GM21529 (cell line): Measurements from ENCODE around the gene TBX21.
"Not testable (repeated sequence)": the region's sequence is repeated elsewhere in the genome, so short reads cannot be mapped to it uniquely, and the experiment has no call there.

Experiments
- ATAC-seq: cut with Tn5 transposase; IDR thresholded peaks from one replicate; pipeline ENCODE4 v1.9.1; 2021; ENCODE audit not compliant: unreplicated experiment

Gene TBX21

DNA sequence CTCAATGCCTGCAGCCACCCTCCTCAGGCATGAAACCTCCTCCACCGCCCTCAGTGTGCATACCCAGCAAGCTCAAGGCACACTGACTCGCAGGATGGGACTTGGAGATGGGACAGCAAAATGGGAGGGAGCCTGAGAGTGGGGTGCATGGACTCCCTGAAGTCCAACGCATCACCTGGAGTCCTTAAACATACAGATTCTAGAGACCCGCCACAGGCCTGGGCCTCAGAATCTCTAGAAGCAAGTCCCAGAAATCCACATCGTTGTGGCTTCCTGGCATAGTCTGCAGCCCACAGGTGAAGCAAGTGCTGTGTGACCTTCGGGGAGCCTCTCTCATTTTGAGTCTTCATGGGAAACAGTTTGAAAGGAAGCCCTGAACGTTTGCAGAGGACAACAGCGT lies 3.6 kb upstream of the TBX21 start:
- ATAC-seq, result no peak

DNA sequence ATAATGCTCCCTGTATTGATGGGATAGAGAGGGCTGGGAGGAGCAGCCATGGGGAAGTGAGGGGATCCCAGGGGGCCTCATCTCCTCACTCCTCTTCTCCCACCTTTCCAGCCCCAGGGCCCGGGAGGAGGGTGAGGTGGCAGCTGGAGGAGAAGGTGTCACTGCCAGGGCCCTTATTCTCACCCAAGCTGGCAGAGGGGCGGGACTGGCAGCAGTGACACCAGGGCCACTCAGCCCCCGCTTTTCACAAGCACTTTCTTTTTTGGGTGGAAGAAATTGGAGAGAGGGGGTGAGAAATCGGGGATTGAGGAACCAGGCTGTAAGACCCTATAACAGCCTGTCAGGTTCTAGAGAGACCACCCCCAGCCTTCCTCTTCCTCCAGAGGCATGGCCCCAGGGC lies 2.4 kb upstream of the TBX21 start:
- no peak for ATAC-seq

DNA sequence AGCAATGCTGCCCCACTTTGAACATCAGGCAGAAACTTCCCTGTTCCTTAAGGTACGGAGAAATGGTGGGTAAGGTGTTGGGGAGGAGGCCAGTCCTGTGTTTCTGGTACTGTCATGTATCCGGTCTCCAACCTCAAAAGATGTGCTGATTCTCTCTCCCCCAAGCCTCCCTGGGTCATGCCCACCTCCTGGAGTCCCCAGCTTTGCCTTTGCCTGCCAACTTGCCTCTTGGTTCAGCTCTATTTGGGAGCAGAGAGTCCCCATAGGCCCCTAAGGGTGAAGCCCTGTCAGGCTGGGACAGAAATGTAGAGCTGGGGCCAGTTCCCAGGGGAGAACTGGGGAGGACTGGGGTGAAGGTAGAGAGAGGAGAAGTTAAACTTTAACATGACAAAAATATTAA lies 1.6 kb upstream of the TBX21 start:
- no peak for ATAC-seq

DNA sequence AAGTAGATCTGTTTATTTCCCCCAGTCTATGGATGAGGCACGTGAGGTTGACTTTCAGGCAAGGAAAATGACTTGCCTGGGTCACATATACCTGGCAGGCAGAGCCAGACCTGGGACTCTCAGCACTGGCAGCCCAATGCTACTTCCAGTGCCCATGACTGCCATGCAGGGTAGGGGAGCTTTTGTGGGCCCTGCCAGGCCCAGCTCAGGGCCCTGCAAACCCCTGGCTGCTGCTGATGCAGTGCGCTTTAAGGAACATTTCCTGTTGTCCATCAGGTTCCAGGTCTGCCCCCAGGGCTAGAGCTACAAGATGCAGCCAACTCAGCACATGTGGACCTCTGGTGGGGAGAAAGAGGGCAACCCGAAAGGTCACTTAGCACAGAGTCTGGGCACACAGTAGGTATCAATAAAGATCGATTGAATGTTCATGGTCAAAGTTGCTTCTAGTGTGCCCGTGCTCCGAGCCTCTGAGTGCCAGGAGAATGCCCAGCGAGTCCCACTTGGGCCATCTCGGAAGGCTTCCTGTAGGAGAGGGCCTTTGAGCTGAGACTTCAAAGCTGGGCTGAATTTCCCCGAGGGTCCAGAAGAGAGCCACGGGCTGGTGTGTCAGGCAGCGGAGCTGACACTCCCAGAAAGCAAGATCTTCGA lies 513 bp upstream of the TBX21 start:
- ATAC-seq, result no peak

DNA sequence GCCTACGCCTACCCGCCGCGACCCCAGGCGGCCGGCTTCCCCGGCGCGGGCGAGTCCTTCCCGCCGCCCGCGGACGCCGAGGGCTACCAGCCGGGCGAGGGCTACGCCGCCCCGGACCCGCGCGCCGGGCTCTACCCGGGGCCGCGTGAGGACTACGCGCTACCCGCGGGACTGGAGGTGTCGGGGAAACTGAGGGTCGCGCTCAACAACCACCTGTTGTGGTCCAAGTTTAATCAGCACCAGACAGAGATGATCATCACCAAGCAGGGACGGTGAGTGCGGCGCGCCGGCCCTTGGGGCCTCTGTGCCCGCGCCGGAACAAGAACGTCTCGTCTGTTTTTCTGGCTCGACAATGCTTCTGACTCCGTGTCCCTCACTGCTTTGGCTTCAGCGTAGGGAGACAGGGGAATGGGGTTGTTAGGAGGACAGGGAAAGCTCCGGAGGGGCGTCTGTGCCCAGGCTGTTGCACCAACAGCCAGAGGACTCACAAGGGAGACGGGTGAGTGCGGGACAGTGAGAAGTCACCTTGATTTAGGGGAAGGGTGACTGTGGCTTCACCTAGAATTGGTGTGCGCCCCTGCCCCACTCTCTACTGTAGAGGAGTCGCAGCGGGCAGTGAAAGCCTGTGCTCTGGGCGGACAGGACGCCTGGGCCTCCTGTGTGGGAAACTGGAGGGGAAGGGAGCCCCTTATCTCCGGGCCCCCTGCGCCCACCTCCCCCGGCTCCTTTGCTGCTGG lies 806 bp downstream of the TBX21 start:
- ATAC-seq, result peak; percentile 26

DNA sequence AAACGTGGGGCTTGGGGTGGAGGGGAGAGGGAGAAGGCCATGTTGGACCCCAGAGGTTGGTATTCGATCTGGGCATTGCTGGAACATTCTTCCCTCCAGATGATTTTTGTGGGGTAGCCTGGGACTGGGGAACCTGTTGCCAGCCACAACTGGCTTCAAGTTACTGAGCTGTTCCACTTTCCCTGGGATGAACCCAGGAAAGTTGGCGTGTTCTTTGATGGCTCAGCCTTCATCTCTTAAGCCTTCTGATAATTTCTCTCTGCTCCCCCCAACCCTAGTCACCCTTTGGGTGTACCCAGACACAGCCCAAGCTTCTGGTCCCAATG lies 2.1 kb downstream of the TBX21 start:
- no peak for ATAC-seq

DNA sequence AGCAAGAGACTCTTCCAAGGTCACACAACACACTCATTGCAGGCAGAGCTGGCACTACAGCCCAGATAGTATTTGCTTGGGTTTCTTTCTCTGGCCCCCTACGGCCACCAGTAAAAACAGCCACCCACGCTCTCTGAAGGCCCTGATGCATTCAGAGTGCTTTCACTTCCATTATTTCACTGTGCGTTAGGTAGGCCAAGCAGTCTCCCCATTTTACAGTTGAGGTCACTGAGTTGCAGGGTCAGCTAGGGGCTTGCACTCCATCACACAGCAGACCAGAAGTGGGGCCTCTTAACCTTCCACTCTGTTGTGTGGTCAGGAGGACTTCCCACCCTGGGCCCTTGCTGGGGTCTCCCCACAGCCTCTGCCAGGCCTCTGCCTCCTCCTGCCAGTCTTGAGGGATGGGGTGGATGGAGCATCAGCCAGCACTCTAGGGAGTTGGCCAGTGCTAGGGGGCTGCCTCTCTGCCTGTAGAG lies 2.5 kb downstream of the TBX21 start:
- ATAC-seq, result peak; percentile 53

DNA sequence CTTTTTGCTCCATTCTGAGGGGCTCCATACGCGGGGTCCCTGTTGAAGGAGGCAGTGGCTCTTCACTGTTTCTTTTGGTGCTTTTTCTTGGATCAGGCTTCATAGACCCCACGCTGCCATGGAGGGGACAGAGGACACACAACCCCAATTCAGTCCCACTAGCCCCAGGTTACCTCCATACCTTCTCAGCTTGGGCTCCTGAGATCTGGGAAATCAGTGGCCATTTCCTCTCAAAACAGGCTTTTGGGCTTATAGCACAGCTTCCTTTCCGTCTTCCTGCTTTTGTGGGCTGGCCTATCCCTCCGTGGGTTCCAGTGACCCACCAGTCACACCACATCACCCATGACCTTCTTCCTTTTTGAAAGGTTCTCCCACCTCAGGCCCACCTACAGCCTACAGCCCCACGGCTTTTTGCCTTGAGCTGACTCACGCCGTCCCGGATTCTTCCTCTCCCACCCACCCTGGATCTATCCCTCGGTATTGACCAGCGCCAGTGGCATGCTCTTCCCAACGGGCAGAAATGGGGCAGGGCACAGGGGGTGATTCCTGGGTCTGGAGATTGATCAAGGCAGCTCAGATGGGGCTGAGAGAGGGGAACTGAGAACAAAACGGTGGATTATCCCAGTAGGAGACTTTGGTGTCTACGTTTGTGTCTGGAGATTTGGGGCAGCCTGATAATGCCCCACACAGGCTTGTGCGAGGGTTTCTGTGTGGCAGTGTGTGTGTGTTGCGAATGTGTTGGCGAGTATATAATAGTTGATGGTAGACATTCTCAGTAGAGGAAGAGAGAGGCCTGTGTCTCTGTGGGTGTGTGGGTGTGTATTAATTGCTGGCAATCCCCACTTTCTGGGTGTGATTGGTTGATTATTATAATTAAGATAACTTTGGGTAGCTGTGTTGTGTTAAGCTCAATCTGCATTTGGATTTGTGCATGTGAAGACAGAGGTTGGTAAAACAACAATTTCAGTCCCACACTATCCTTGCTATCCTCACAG lies 3.8 kb downstream of the TBX21 start:
- no peak for ATAC-seq

DNA sequence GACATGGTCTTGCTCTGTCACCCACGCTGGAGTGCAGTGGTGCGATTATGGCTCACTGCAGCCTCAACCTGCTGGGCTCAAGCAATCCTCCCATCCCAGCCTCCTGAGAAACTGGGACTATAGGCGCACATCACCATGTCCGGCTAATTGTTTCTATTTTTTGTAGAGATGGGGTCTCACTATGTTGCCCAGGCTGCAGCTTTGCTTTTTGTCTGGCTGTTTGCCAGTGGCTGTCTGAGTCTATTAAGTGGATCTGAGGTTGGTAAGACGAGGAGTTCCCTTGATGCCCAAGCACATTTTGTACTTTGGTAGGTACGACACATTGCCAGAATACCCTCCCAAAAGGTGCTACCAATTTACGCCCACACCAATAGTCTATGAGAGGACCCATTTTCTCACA lies 5.1 kb downstream of the TBX21 start:
- ATAC-seq, result no peak

DNA sequence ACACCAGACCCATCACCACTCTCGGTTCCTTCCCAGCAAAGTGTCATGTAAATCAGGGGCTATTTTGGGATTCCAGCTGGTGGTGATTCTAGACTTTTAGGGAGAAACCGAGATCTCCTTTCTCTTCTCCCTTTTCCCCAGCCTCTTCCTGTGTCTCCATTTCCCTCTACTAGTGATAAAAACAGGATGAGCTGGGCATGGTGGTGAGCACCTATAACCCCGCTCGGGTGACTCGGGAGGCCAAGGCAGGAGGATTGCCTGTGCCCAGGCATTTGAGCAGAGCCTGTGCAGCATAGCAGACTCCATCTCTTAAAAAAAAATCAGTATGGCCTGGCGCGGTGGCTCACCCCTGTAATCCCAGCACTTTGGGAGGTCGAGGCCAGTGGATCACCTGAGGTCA lies 6.1 kb downstream of the TBX21 start:
- no peak for ATAC-seq

DNA sequence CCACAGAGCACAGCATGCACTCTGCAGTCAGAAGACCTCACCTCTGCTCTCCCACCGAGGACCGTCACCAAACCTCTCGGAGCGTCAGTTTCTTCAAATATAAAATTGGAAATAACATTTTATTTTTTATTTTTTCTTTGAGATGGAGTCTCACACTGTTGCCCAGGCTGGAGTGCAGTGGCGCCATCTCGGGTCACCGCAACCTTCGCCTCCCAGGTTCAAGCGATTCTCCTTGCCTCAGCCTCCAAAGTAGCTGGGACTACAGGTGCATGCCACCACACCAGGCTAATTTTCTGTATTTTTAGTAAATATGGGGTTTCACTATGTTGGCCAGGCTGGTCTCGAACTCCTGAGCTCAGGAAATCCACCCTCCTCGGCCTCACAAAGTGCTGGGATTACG lies 6.9 kb downstream of the TBX21 start:
- ATAC-seq, result not testable (repeated sequence)

DNA sequence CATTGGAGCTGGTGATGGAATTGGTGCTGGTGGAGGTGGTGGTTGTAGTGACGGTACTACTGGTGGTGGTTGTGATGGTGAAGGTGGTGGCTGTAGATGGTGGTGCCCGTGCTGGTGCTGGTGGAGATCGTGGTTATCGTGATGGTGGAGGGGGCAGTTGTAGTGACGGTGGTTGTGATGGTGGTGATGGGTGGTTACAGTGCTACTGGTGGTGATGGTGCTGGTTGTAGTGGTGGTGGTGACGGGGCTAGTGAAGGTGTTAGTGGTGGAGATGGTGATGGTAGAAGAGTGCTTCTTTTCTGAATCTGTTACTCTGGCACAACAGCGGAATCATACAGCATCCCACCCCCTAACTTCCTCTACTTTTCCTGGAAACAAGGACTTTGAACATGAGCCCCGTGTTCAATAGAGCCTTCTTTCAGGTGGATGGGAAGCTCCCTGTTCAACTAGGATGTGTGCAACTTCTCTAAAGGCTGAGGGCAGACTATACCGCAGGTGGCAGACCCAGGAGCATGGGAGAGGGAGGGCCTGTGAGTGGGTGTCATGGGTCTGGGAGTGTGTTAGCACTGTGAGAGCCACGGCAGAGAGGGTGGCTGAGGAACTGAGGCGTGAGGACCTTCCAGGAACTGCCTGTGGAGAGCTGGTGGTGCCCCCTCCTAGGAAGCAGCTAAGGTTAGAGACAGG lies 8.2 kb downstream of the TBX21 start:
- ATAC-seq, result no peak

DNA sequence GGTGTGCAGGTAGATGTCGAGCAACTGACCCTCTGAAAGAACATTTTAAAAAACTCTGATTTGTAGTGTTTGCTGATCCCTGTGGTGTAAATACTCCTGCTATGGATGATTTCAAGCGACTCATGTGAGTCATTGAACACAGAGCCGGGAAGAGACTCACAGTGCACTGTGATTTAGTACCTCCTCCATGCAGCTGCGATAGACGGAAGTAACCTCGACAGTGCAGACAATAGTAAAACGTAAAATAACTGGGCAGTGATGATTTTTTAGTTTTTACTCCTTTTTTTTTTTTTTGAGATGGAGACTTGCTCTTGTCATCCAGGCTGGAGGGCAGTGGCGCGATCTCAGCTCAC lies 8.7 kb downstream of the TBX21 start:
- no peak for ATAC-seq

DNA sequence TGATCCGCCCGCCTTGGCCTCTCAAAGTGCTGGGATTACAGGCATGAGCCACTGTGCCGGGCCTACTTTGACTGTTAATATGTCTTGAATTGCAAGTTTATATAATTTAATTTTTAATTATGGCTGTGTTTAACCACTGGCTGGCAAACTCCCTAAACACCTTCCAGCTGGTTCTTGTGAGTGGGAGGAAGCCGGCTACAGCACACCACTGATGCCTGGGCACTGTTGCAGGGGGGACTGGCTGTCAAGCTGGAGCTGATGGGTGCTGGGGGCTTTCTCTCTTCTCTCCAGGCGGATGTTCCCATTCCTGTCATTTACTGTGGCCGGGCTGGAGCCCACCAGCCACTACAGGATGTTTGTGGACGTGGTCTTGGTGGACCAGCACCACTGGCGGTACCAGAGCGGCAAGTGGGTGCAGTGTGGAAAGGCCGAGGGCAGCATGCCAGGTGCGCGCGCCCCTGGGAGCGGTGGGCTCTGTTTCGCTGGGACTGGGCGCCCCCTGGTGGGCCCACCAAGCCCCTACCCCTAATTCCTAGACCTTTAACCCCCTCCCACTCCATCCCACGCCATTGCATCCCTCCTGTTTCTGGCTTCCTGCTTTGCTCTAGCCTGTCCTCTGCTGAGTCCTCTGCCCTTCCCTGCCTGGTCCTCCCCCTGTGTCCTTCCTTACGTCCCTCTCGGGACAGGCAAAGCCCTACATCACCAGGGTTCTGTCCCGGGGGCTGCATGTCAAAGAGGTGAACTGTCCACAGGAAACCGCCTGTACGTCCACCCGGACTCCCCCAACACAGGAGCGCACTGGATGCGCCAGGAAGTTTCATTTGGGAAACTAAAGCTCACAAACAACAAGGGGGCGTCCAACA lies 9.5 kb downstream of the TBX21 start:
- ATAC-seq, result no peak

DNA sequence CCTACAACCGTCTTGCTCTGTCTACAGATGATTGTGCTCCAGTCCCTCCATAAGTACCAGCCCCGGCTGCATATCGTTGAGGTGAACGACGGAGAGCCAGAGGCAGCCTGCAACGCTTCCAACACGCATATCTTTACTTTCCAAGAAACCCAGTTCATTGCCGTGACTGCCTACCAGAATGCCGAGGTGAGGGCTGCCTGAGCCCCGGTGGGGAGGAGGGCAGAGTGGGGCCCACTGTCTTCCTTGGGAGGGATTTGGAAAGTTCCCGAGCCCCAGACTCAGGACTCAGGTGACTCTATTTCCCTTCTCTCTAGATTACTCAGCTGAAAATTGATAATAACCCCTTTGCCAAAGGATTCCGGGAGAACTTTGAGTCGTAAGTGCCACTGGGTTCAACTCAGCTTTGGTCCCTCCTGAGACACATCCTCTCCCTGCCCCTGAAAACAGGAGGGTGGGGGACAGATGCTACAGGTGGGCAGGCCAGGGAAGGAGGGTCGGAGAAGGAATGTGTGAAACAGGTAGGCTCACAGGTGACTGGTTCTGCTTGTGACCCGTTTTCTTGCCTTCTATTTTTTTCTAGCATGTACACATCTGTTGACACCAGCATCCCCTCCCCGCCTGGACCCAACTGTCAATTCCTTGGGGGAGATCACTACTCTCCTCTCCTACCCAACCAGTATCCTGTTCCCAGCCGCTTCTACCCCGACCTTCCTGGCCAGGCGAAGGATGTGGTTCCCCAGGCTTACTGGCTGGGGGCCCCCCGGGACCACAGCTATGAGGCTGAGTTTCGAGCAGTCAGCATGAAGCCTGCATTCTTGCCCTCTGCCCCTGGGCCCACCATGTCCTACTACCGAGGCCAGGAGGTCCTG lies 11.4 kb downstream of the TBX21 start:
- ATAC-seq, result no peak

DNA sequence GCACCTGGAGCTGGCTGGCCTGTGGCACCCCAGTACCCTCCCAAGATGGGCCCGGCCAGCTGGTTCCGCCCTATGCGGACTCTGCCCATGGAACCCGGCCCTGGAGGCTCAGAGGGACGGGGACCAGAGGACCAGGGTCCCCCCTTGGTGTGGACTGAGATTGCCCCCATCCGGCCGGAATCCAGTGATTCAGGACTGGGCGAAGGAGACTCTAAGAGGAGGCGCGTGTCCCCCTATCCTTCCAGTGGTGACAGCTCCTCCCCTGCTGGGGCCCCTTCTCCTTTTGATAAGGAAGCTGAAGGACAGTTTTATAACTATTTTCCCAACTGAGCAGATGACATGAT lies 12.0 kb downstream of the TBX21 start:
- ATAC-seq, result no peak

DNA sequence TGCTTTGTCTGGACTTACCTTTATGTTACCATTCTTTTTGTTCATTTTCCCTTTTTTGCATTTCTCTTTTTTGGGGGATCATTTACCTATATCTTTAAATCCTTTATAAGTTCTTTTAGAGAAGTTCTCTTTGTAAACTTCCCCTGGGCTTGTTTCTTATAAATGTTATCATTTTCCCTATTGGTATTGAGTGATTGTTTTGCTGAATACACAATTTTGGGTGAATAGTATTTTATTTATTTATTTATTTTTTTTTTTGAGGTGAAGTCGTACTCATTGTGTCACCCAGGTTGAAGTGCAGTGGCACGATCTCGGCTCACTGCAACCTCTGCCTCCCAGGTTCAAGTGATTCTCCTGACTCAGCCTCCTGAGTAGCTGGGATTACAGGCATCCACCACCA lies 18.4 kb downstream of the TBX21 start:
- no peak for ATAC-seq

DNA sequence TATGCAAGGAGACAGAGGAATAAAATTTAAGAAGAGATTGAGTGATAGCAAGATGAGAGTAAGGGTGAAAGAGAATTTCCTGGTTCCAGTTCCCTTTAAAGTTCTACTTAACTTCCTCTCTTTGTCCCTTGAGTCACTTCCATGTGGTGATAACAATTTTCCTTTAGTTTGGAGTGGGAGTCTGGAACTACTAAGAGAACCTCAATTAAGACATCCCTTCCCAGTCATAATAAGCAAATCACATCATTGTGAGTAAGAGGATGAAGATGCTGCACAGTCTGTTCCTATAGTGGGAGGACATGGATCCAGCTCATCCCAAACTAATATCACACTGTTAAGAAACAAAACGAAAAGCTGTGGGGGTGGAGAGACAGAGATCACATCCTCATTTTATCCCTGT lies 24.4 kb downstream of the TBX21 start:
- ATAC-seq, result no peak

DNA sequence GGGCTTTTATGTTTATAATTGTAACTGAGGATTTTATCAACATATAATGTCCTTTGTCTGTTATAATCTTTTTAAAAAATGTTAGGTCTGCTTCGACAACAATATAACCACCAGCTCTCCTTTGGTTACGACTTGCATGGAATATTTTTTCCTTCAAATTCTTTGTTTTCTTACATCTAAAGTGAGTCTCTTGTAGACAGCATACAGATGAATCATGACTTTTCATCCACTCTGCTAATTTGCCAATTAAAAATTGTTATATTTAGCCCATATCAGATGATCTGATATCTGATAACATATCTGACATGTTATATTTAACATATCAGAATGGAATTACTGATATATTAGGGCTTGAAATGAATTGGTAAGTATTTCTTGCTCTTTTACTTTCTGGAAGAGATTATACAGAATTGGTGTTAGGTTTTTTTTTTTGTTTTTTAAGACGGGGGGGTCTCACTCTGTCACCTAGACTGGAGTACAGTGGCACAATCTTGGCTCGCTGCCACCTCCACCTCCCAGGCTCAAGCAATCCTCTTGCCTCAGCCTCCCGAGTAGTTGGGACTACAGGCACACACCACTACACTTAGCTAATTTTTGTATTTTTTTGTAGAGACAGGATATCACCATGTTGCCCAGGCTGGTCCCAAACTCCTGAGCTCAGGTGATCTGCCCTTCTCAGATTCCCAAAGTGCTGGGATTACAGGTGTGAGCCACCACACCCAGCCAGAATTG lies 27.5 kb downstream of the TBX21 start:
- no peak for ATAC-seq
